Retinal pigment epithelial cell (primary cell): ENCODE measurements around the gene ERI3.

ENCODE experiments used
- DNase-seq: peaks from one replicate; pipeline ENCODE4 v3.0.0-alpha.2; 2010; ENCODE audit warnings: low read depth
- H3K4me3 ChIP-seq: 2 replicates; pipeline ENCODE4 v1.5.1; 2011; ENCODE audit warnings: mild to moderate bottlenecking, low read length, control low read depth, moderate library complexity
- TF ChIP-seq, protein P1 (sequence below): conservative IDR thresholded peaks from 2 replicates; pipeline ENCODE4 v1.5.1; 2011; ENCODE audit warnings: low read depth, low read length, control low read depth, inconsistent platforms

The ERI3 gene

DNA sequence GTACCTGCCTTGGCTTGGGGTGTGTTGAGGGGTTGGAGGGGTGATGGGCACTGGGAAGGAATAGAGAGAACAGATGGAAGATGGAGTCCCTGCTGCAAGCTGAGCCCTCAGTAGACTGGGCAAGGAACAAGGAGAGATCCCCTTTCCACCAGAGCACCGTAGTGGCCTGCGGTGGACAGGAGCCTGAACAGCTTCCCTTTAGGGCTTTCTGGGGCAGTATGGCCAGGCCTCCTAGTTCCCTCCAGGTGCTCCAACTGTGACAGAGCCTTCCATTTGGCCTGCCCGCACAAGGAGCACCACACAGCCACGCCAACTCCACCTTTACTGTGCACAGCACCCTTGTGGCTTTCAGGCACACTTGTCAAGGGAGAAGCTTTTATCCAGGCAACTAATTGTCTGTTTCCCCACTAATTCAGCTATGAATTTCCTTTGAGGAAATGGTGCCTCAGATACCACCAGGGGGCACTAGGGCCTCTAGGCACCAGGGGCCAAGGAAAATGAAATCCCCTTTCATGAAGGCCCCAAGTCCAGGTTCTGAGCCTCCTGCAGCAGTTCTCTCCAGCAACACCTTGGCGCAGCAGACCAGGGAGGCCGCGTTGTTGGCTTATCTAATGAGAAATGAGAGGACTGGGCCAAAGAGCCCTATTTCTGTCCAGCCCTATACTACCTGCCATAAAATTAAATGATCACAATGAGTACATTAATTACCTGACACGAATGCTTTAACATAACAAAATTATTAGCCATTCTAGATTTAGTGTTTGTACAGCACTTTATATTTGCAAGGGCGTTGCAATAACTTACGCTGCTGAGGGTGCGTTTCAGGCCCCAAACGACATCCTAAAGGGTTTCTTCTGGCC is 23.1 kb upstream of the ERI3 start:
- DNase-seq = no peak
- no peak overlapping the region for H3K4me3 ChIP-seq
- TF ChIP-seq, protein P1, sequence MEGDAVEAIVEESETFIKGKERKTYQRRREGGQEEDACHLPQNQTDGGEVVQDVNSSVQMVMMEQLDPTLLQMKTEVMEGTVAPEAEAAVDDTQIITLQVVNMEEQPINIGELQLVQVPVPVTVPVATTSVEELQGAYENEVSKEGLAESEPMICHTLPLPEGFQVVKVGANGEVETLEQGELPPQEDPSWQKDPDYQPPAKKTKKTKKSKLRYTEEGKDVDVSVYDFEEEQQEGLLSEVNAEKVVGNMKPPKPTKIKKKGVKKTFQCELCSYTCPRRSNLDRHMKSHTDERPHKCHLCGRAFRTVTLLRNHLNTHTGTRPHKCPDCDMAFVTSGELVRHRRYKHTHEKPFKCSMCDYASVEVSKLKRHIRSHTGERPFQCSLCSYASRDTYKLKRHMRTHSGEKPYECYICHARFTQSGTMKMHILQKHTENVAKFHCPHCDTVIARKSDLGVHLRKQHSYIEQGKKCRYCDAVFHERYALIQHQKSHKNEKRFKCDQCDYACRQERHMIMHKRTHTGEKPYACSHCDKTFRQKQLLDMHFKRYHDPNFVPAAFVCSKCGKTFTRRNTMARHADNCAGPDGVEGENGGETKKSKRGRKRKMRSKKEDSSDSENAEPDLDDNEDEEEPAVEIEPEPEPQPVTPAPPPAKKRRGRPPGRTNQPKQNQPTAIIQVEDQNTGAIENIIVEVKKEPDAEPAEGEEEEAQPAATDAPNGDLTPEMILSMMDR = peak; percentile 87

DNA sequence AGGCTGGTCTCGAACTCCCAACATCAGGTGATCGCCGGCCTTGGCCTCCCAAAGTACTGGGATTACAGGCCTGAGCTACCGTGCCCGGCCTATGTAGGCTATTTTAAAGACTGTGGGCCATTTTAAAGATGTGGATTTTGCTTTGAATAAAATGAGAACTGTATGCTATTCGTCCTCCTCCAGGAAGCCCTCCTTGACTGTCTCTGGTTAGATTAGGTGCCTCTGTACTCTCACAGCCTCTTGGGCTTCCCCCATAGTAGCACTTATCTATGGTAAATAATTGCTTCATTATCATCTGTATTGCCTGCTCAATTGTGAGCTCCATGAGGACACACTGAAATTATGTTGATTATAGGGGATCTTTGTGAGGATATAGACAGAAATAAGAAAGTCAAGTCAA is 20.5 kb upstream of the ERI3 start:
- DNase-seq = no peak
- no peak overlapping the region for H3K4me3 ChIP-seq
- TF ChIP-seq, protein P1 = no peak

DNA sequence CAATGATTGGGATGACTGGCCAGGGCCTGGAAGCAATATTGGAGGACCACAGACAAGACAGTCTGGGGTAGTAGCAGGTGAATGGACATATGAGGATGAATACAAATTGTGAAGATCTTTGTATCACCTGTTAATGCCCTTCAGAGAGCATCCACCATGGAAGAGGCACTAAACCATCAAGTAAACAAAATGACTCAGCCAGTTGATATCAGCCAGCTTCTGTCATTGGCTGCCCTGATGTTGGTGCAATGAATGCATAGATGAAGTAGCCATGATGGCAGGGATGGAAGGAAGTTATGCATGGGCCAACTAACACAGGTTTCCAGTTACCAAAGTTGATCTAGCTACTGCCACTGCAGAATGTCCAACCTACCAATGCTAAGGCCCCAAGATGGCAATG is 16.1 kb upstream of the ERI3 start:
- TF ChIP-seq, protein P1 = no peak
- DNase-seq = no peak

DNA sequence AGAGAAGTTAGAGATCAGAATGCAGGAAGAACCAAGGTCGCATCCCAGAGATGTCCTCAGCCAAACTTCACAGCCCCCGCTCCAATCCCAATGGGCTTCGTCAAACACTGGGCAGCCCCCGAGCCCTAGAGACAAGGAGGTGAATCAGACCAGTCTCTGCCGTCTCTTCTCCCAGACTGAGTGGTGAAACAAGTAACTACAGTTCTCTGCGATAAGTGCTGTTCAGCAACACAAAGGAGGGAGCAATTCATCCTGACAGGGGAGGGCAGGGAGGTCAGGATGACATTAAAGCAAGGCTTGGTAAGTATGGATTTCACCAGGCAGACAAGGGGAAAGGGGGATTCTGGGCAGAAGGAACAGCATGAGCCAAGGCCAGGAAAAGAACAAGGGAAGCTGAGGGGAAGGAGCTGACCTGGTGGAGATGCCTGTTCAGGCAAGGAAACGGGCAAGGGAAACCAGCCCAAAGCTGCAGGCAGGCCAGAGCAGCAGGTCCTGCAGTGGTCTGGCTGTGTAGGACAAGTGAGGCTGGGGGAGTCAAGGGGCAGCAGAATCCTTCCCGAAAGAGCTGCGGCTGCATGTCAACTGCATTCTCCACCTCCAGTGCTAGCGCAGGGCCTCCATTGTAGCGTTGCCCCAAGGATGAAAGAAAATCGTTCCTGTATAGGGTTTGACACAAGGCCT is 13.6 kb upstream of the ERI3 start:
- TF ChIP-seq, protein P1 = no peak
- no peak for DNase-seq
- H3K4me3 ChIP-seq = no peak overlapping the region

More for the DNA sequence above, 16.1 kb upstream of the ERI3 start:
- H3K4me3 ChIP-seq = no peak overlapping the region

DNA sequence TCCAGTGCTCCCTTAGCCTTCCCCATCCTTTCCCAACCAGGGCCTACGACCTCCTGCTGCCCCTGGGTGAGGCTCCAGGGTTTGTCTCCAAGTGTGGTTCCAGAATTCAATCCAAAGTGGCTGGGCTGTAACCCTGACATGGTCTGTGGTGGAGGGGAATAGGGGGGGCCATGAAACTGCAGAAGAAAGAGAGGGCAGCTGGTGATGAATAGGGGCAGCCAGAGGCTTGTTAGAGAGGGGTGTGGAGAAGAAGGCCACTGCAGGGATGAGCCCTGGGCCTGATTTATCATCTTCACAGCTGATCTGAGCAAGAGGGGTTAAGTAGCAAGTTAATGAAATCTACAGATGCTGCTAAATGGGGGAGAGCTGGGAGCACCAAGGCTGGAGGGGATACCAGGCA is 12.9 kb upstream of the ERI3 start:
- TF ChIP-seq, protein P1 = no peak
- no peak for DNase-seq
- H3K4me3 ChIP-seq = no peak overlapping the region

DNA sequence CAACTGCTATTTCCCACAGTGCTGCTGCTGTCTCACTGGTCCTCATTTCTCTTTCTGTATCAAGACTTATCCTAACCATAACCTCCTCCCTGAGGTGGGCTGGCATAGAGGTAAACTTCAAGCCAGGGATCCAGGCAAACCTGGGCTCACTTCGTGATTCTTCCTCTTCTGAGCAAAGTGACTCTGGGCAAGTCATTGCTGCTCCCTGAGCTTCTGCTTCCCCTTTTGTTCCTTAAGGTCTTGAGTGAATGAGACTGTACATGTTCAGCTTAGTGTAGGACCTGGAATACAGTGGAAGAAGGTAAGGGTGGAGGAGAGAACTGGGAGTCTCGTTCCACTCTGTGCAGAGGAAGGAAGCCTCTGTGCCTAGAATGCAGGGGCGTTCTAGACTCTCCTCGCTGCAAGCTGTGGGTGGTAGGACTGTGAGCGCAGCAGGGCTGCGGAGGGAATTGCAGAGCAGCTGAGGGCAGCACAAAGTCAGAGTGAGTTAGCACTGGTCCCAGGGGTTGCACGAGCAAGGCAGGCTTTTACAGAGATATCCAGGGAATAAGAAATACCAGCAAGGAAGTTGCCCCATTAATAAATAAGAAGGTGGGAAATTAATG is 11.4 kb upstream of the ERI3 start:
- no peak overlapping the region for H3K4me3 ChIP-seq
- TF ChIP-seq, protein P1 = no peak
- DNase-seq = no peak
